Caco-2 (cell line): ENCODE results near the gene FRY. TPM values are rescaled to one million over a fixed set of nuclear protein-coding genes. Genes with fewer than 3 reads are reported as not detected.

Experiments
- BruUV-seq: library from RNA; stranded (reverse); fragments of 400-500 nt; replicated peaks from 2 replicates; lab custom pipeline; 2021; lab: Mats Ljungman, UMichigan
- CTCF ChIA-PET: fragments of 300-600 bp; sonication (Branson Sonifier 250); formaldehyde crosslinking; loops from one replicate; lab custom pipeline; 2022; ENCODE audit warnings: antibody characterized with exemption; lab: Charles Lee
- POLR2A ChIA-PET: fragments of 300-600 bp; sonication (Branson Sonifier 250); formaldehyde crosslinking; loops from one replicate; lab custom pipeline; 2022; ENCODE audit warnings: antibody characterized with exemption; lab: Charles Lee
- DNase-seq, 2 experiments: peaks; one replicate each; pipeline versions ENCODE4 v3.0.0 to v3.0.0-alpha.2; 2020 to 2022
- H3K27me3 ChIP-seq: replicated peaks from 2 replicates; pipeline ENCODE4 v1.6.0; 2011; ENCODE audit warnings: low read length; ENCODE audit not compliant: control insufficient read depth, insufficient read depth
- H3K36me3 ChIP-seq: 2 replicates; pipeline ENCODE4 v1.5.1; 2011; ENCODE audit warnings: low read length; ENCODE audit not compliant: control insufficient read depth, insufficient read depth
- H3K4me1 ChIP-seq: fragments of 250-450 bp; sonication (Bioruptor Pico); 2 replicates; pipeline ENCODE4 v1.5.1; 2020; ENCODE audit warnings: mild to moderate bottlenecking
- H3K4me3 ChIP-seq: 2 replicates; pipeline ENCODE4 v1.5.1; 2011; ENCODE audit warnings: low read depth, mild to moderate bottlenecking, control low read depth, low read length
- H3K9me3 ChIP-seq: fragments of 250-450 bp; sonication (Bioruptor Pico); 2 replicates; pipeline ENCODE4 v1.5.1; 2020; ENCODE audit warnings: mild to moderate bottlenecking, moderate library complexity
- H3K27ac Mint-ChIP-seq: one replicate; pipeline ENCODE4 v1.8.0; 2022; ENCODE audit warnings: mixed read lengths; ENCODE audit not compliant: unreplicated experiment
- H3K27me3 Mint-ChIP-seq: one replicate; pipeline ENCODE4 v1.8.0; 2022; ENCODE audit warnings: mixed read lengths; ENCODE audit not compliant: insufficient read depth, unreplicated experiment
- H3K36me3 Mint-ChIP-seq: one replicate; pipeline ENCODE4 v1.8.0; 2022; ENCODE audit warnings: mild to moderate bottlenecking, mixed read lengths; ENCODE audit not compliant: insufficient read depth, unreplicated experiment
- H3K4me1 Mint-ChIP-seq: one replicate; pipeline ENCODE4 v1.8.0; 2022; ENCODE audit warnings: low read depth, mixed read lengths; ENCODE audit not compliant: unreplicated experiment
- H3K4me3 Mint-ChIP-seq: one replicate; pipeline ENCODE4 v1.8.0; 2022; ENCODE audit warnings: mild to moderate bottlenecking, moderate library complexity, mixed read lengths; ENCODE audit not compliant: unreplicated experiment
- H3K9me3 Mint-ChIP-seq: one replicate; pipeline ENCODE4 v1.8.0; 2022; ENCODE audit warnings: mixed read lengths; ENCODE audit not compliant: unreplicated experiment
- CTCF ChIP-seq, 2 experiments: fragments of 200-600 bp in 1 of 2; IDR thresholded peaks; 1 replicate in 1 of 2; 2 replicates in 1 of 2; pipeline versions ENCODE4 v1.5.1 to v1.8.0; 2011 to 2022; ENCODE audit warnings: antibody characterized with exemption in 1 of 2, control low read depth in 1 of 2, inconsistent platforms in 1 of 2, low read depth in 1 of 2, low read length in 1 of 2, mild to moderate bottlenecking in 1 of 2, moderate library complexity in 1 of 2; ENCODE audit not compliant: insufficient read depth in 1 of 2, severe bottlenecking in 1 of 2, unreplicated experiment in 1 of 2
- intact Hi-C: fragments of 100-400 bp; cut with micrococcal nuclease; formaldehyde crosslinking; loops from one replicate; pipeline ENCODE4 v1.10.0; 2022; ENCODE audit not compliant: unreplicated experiment
- total RNA-seq: library from RNA; stranded (reverse); gene quantifications from 2 replicates; pipeline ENCODE4 v1.2.3, GENCODE V29; 2022

FRY gene
- total RNA-seq, 1 experiment from 2014 or later: 118 TPM

- Mint-ChIP-seq H3K27ac (no peak overlapping the region), H3K36me3 (peaks cover 6% of the 10 kb centered on the region), H3K4me1 (peaks cover 34% of the 10 kb centered on the region), H3K27me3 (no peaks in the 10 kb centered on the region), H3K4me3 (no peak overlapping the region), H3K9me3 (no peaks in the 10 kb centered on the region)
- Histone ChIP-seq H3K4me1 (peaks cover 62% of the 10 kb centered on the region), H3K27me3 (no peaks in the 10 kb centered on the region), H3K9me3 (no peaks in the 10 kb centered on the region), H3K36me3 (no peaks in the 10 kb centered on the region), H3K4me3 (no peak overlapping the region)
- TF ChIP-seq CTCF (IDR thresholded peaks at IDR 0.05; ENCODE audit: insufficient read depth in 1 of 2, low read depth in 1 of 2, low read length in 1 of 2, severe bottlenecking in 1 of 2, unreplicated experiment in 1 of 2): no peak
- intact Hi-C loops: loop anchor here (5.0 kb wide), 1 partner anchor 42 kb away; no protein-coding TSS in a partner anchor
- ChIA-PET CTCF (no interaction called here), POLR2A (no interaction called here)
- BruUV-seq: no TSS peak
- no peak for DNase-seq
These were observed 177.3 kb downstream of the FRY start for GRCh38 chr13:32208860-32209259.

GRCh38 chr13:32209652-32210051 lies 178.1 kb downstream of the FRY start:
- no peaks in the 10 kb centered on the region for H3K27me3 Mint-ChIP-seq
- H3K36me3 Mint-ChIP-seq: peaks cover 6% of the 10 kb centered on the region
- Histone ChIP-seq H3K27me3 (no peaks in the 10 kb centered on the region), H3K4me1 (peaks cover 69% of the 10 kb centered on the region), H3K4me3 (no peak overlapping the region), H3K36me3 (no peaks in the 10 kb centered on the region), H3K9me3 (no peaks in the 10 kb centered on the region)
- no TSS peak for BruUV-seq
- no peak for TF ChIP-seq CTCF (IDR thresholded peaks at IDR 0.05; ENCODE audit: insufficient read depth in 1 of 2, low read depth in 1 of 2, low read length in 1 of 2, severe bottlenecking in 1 of 2, unreplicated experiment in 1 of 2)
- H3K4me1 Mint-ChIP-seq: peaks cover 41% of the 10 kb centered on the region
- DNase-seq: peak in 1 of 2 experiments; percentile 38
- intact Hi-C loops: loop anchor here (5.0 kb wide), 1 partner anchor 42 kb away; no protein-coding TSS in a partner anchor
- ChIA-PET POLR2A (interaction anchor here (1.0 kb wide), 1 partner anchor 16 kb away, joined by 3 read pairs; no protein-coding TSS in a partner anchor), CTCF (interaction anchor here (1.1 kb wide), 1 partner anchor 45 kb away, joined by 5 read pairs; no protein-coding TSS in a partner anchor)
- no peak overlapping the region for H3K4me3 Mint-ChIP-seq
- H3K27ac Mint-ChIP-seq: peak overlapping the region; percentile 32
- H3K9me3 Mint-ChIP-seq: no peaks in the 10 kb centered on the region

- no peak for TF ChIP-seq CTCF (IDR thresholded peaks at IDR 0.05; ENCODE audit: insufficient read depth in 1 of 2, low read depth in 1 of 2, low read length in 1 of 2, severe bottlenecking in 1 of 2, unreplicated experiment in 1 of 2)
- intact Hi-C loops: no loop called here
- no peaks in the 10 kb centered on the region for H3K36me3 ChIP-seq
- H3K27me3 ChIP-seq: no peaks in the 10 kb centered on the region
- no peak overlapping the region for H3K4me3 ChIP-seq
- DNase-seq: no peak
- peaks cover 74% of the 10 kb centered on the region for H3K4me1 ChIP-seq
- no TSS peak for BruUV-seq
- H3K4me3 Mint-ChIP-seq: no peak overlapping the region
- no peak overlapping the region for H3K27ac Mint-ChIP-seq
- H3K9me3 ChIP-seq: no peaks in the 10 kb centered on the region
- H3K4me1 Mint-ChIP-seq: peaks cover 42% of the 10 kb centered on the region
- H3K9me3 Mint-ChIP-seq: no peaks in the 10 kb centered on the region
- H3K27me3 Mint-ChIP-seq: no peaks in the 10 kb centered on the region
- H3K36me3 Mint-ChIP-seq: peaks cover 6% of the 10 kb centered on the region
- ChIA-PET POLR2A (interaction anchor here (1.0 kb wide), 1 partner anchor 15 kb away, joined by 3 read pairs; no protein-coding TSS in a partner anchor), CTCF (interaction anchor here (1.1 kb wide), 1 partner anchor 45 kb away, joined by 5 read pairs; no protein-coding TSS in a partner anchor)
These were observed 178.5 kb downstream of the FRY start for GRCh38 chr13:32210101-32210500.
